HG03439 (cell line): ENCODE results near the gene ICAM5.

Source experiments
- ATAC-seq: cut with Tn5 transposase; IDR thresholded peaks from one replicate; pipeline ENCODE4 v1.9.1; 2021; ENCODE audit warnings: mild to moderate bottlenecking, moderate library complexity; ENCODE audit not compliant: unreplicated experiment

Gene ICAM5

DNA sequence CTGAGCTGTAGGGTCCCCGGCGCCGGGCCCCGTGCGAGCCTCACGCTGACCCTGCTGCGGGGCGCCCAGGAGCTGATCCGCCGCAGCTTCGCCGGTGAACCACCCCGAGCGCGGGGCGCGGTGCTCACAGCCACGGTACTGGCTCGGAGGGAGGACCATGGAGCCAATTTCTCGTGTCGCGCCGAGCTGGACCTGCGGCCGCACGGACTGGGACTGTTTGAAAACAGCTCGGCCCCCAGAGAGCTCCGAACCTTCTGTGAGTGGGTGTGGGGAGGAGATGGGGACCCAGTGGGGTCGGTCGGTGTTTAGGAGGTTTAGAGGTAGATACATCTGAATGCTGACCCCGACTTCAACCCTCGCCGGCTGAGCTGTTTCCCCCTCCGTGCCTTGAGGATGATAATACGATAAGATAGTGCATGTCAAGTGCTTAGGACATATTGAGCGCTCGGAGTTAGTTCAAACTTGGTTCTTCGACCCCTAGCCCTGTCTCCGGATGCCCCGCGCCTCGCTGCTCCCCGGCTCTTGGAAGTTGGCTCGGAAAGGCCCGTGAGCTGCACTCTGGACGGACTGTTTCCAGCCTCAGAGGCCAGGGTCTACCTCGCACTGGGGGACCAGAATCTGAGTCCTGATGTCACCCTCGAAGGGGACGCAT is 1.9 kb downstream of the ICAM5 start:
- ATAC-seq = no peak

DNA sequence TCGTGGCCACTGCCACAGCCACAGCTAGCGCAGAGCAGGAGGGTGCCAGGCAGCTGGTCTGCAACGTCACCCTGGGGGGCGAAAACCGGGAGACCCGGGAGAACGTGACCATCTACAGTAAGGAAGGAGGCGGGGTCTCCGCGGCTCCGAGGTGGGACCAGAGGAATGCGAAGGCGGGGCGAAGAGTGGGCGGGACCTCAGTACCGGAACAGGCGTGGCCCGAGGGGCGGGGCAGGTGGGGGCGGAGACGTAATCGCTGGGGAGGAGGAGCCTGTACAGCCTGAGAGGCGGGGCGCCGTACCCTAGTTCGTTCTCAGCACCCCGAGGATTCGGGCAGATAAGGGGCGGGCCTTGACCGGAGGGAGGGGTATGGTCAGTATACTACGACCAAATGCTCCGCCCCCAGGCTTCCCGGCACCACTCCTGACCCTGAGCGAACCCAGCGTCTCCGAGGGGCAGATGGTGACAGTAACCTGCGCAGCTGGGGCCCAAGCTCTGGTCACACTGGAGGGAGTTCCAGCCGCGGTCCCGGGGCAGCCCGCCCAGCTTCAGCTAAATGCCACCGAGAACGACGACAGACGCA is 2.5 kb downstream of the ICAM5 start:
- ATAC-seq = no peak

DNA sequence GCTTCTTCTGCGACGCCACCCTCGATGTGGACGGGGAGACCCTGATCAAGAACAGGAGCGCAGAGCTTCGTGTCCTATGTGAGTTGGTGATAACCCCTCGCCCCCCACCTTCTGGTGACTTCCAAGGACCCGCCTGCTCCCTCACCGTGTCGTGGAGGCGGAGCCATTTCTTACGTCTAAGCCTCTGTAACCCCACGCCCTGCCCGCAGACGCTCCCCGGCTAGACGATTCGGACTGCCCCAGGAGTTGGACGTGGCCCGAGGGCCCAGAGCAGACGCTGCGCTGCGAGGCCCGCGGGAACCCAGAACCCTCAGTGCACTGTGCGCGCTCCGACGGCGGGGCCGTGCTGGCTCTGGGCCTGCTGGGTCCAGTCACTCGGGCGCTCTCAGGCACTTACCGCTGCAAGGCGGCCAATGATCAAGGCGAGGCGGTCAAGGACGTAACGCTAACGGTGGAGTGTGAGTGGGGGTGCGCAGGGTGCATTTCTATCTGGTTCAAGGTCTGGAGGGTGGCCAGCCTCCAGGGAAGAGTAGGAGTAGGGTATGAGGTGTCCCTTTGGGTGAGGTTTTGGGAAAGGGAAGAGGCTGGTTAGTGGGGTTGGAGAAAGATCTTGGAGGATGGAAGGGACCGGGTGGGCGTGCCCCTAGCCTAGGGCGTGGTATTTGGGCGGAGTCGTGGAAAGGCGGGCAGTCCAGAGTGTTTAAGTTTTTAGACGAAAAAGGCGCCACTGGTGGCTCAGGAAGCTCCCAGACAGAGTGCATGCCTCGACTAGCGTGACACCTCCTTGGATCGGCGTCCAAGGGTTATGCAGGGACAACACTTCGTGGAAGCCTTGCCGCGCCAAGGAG is 3.3 kb downstream of the ICAM5 start:
- ATAC-seq = no peak

DNA sequence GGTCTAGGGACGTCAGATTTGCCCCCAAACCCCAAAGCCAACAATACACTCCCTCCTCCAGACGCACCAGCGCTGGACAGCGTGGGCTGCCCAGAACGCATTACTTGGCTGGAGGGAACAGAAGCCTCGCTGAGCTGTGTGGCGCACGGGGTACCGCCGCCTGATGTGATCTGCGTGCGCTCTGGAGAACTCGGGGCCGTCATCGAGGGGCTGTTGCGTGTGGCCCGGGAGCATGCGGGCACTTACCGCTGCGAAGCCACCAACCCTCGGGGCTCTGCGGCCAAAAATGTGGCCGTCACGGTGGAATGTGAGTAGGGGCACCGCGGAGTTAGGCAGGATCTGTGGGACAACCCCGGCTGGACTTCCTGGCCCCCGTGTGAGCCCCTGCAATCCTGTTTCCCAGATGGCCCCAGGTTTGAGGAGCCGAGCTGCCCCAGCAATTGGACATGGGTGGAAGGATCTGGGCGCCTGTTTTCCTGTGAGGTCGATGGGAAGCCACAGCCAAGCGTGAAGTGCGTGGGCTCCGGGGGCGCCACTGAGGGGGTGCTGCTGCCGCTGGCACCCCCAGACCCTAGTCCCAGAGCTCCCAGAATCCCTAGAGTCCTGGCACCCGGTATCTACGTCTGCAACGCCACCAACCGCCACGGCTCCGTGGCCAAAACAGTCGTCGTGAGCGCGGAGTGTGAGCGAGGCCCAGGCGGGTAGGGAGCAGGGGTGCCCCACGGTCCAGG is 4.0 kb downstream of the ICAM5 start:
- ATAC-seq = no peak

DNA sequence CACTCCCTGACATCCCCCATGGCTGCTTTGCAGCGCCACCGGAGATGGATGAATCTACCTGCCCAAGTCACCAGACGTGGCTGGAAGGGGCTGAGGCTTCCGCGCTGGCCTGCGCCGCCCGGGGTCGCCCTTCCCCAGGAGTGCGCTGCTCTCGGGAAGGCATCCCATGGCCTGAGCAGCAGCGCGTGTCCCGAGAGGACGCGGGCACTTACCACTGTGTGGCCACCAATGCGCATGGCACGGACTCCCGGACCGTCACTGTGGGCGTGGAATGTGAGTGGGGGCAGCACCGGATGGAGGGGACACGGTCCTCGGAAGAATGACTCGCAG is 4.6 kb downstream of the ICAM5 start:
- no peak for ATAC-seq

DNA sequence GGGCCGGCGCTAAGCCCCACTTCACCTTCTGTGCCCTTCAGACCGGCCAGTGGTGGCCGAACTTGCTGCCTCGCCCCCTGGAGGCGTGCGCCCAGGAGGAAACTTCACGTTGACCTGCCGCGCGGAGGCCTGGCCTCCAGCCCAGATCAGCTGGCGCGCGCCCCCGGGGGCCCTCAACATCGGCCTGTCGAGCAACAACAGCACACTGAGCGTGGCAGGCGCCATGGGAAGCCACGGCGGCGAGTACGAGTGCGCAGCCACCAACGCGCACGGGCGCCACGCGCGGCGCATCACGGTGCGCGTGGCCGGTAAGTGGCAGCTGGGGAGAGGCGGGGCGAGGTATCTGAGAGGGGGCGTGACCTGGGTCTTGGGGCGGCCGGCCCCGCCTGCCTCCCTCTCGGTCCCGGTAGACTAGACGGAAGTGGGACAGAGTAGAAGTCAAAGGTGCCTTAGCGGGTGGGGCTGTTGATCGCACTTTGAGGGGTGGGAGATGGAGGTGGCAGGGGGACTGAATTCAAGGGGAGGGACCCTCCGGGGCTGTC is 5.6 kb downstream of the ICAM5 start:
- no peak for ATAC-seq

DNA sequence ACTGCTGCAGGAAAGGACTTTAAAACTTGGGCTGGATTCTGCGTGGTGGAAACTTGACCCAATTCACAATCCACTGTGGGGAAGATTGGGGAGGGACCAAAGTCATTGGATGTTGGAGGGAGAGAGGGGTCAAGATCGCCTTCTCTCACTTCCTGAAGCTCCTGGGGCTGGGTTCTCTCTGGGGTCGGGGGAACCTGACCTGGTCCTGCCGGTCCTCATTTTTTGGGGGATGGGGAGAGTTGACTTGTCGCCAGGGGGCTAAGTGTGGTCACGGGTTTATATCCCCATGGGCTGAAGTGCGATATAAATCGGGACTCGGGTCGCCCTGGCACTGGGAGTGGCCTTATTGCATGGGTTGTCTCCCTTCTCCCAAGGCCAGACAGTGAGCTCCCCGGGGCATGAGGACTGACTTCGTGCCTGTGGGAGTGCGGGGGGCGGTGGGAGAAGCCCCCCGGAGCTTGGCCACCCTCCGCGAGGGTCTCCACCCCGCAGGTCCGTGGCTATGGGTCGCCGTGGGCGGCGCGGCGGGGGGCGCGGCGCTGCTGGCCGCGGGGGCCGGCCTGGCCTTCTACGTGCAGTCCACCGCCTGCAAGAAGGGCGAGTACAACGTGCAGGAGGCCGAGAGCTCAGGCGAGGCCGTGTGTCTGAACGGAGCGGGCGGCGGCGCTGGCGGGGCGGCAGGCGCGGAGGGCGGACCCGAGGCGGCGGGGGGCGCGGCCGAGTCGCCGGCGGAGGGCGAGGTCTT is 6.3 kb downstream of the ICAM5 start:
- no peak for ATAC-seq

DNA sequence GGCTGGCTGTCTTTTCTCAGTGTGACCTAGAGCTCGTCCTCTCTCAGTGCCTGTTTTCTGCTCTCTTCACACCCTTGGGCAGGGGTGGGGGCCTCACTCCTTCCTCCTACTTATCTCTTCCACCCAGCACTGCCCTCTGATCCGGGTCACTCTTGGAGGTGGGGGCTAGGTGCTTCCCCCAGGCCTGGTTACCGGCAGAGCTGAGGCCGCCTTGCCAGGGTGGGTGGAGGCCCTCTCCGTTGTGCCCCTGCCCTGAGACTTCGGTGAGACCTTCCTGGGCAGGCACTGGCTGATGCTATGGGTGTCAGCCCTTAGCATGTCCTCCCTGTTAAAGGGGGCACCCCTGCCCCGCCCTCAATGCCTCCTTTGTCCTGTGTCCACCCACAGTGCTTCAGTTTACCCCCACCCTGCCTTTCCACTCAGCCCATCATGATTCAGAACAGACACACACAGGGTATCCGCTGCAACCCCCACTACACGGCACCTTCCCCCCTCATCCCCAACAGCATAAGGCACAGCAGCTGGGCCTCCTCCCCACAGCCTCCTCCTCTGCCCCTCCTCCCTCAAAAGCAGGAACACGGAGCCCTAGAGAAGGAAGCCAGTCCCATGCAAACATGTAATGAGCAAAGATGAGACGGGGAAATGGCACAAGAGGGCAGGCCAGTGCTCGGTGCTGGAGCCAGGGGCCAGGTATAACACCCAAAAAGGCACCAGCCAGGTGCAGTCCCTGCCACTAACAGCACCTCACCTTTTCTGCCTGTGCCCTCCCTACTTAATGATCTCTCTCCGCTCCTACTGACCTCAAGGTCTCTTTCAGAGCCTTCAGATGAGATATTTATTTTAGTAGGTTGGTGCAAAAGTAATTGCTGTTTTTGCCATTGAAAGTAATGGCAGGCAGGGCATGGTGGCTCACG is 10.1 kb downstream of the ICAM5 start:
- no peak for ATAC-seq

DNA sequence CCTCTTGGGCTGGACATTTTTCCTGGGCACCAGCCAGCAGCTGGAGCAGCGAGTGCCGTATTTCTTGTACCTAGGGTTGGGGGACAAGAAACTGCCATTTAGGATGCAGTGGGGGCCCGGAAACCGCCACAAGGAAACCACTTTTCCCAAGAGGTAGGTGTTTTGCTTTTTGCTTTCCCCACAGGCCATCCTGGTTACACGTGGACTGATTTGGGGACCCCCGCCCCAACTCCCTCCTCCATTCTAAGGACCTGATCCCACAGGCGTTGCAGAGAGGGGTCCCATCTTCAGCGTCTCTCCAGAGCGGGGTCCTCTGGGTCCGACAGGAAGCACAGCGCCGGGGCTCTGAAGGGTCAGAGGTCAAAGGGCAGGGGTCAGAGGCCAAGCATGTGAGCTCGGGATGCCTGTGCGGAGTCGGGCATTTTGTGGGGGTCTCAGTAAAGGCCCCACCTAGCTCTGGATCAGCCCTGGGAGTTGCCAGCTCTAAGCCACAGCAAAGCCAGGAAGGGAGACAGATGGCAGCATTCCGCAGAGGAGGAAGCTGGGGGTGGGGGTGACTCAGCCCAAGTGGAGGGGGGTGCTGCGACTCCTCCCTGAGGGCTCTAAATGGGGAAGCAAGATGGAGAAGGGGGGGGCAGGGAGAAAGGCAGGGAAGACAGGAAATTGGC is 15.5 kb downstream of the ICAM5 start:
- no peak for ATAC-seq

DNA sequence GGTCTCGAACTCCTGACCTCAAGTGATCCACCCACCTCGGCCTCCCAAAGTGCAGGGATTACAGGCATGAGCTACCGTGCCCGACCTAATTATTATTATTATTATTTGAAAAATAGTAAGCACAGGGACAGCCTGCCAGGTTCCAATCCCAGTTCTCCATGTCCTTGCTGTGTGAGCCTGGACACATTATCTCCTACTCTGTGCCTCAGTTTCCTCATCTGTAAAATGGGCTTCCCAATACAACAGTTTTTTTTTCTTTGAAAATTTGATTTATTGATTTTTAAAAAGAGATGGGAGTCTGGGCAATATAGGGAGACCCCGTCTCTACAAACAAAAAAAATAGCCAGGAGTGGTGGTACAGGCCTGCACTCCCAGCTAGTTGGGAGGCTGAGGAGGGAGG is 16.6 kb downstream of the ICAM5 start:
- ATAC-seq = no peak

DNA sequence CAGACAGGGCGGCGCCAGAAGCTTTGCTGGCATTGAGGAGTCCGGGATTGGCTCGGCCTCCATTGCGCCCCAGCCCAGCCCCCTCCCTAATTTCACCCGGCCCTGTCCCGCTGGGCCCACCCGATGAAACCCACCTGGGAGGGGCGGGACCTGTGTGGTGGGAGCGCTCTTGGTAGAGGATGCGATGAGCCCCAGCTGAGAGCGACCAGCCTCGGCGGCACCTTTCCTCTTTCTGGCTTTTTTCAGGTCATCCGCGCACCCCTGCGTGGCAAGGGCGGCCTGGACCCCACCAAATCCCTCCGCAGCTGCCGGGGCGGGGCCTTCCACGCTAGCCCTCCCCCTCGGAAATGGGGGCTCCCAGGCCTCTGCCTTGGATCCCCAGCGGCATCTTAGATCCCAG is 19.7 kb downstream of the ICAM5 start, which contains the start of gene ZGLP1:
TSS of gene ZGLP1 (minus strand) at position 393 of the 400 bp plus-strand sequence.
- no peak for ATAC-seq

DNA sequence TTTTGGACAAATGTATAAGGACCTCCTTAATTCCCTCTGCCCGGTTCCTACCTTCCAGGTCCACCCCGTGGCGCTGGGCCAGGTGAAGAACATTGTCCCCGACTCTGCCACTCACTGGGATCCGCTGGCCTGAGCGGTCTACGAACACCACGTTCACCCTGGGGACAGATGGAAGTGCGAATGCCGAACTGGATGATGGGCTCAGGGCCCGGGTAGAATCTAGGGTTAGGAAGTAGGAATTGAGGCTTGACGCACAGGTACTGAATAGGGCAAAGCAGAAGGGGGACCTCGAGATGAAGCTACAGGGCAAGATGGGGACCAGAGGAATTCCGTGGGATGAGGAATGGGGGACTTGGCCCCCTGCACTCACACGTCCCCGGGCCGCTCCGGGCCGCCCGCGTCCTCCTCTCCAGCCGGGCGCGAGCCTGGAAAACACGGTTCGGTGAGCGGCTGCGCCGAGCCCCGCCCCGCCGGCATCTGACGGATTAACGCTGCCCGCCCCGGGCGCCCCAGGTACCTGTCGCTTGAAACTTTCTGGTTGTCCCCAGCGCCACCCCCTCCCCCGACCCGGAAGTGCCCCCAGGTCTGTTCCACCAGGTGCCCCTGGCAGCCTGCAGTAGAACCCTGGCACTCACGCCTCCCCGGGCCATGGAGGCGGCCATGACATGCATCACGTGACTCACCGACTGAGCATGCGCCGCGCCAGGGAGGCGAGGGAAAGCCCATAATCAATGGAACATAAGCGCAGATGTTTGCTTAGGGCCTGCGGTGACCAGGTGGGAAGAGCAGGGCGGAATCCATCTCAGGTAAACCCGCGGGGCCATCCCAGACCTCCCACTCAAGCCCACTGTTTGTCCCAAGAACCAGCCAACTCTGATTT is 25.8 kb downstream of the ICAM5 start, which contains the start of gene FDX2:
TSS of gene FDX2 (minus strand) at position 681 of the 880 bp plus-strand sequence. CDS start at position 662, 19 bp downstream.
- ATAC-seq = peak; percentile 59

DNA sequence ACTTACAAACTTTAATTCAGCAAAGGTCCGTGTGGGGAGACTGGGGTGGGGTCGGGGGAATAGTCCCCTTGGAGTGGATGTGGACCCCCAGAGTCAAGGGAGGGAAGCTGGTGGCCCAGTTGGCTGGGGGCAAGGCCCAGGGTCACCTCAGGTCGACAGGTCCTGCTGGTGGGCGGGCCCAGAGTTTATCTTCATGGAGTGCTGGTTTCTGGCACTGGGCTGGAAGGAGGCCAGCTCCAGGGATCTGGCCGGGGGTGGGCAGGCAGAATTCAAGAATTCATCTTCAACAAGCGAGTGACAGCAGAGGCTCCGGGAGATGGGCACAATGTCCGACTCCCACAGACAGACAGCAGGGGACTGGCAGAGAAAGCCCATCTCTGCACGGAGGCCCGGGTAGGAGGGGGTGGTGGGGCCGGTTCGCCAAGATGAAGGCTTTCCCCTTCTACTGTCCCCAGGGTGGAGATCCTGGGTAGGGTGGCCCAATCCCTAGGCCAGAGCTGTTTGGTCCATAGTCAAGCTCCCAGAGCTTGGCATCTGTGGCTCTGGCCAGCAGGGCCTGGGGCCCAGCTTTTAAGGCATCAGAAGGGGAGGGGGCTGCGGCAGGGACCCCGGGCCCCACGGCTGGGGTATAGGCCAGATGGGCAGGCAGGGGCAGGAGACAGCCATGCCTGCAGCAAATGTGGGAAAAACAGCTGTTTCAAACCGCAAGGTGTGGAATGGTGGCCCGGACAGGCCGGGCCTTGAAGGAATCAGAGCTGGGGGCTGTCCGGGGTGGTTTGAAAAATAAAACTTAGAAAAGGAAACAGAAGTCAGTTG is 26.7 kb downstream of the ICAM5 start:
- ATAC-seq = no peak

DNA sequence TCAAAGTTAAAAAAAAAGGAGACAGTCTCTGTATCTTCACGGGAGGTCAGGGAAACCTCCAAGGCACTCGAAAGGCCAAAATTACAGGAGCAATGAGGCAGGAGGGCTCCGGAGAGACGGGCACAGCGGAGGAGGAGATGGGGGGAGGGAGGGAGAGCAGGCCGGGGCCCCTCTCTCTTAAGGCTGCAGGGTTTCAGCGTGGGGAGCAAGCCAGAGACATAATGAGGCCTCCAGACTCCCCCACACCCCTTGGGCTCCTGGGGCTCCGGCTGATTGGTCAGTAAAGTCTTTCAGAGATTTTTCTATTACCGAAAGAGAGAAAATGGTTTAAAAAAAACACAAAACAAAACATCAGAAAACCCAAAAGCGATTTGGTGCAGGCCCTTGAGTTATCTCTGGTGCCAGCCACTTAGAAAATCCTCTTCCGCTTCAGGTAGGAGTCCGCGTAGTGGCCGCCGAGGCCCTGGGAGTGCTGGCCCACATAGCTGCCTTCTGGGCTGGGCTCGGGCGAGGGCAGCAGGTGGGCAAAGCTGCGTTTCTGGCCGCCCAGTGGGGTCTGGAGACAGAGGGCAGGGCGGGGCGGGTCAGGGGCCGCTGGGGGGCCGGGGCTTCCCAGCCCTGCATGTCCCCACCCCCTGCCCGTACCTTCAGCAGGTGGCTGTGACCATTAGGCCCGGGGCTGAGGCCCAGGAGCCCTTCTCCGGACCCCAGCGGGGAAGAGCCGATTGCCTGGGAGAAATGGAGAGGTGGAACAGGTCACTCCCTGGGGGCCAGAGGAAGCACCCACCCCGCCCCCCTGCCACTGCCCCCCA is 27.5 kb downstream of the ICAM5 start:
- no peak for ATAC-seq

DNA sequence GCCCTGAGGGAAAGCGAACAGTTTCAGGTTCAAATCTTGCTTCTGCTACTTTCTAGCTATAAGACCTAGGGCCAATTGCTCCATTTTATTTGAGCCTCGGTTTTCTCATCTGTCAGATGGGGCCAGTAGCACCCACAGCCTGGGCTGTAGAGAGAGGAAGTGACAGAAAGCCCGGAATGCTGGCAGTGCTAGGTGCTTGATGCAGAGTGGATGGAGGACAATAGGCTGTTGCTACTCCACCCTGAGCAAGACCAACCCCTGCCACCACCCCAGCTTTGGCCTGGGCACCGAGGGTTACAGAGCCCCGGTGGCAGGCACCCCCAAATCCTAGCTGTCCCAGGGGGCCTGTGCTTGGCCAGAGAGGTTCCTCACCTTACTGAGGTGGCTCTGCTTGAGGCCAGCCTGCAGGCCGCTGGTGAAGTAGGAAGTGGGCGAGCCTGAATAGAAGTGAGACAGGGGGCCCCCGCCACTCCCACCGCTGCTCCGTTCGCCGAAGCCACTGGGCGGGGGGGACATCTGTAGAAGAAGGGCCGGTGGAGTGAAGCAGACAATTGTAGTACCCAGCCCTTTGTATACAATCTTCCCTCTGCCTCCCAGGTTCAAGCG is 28.2 kb downstream of the ICAM5 start:
- ATAC-seq = no peak
